Neural cell (in vitro differentiated cells): ENCODE measurements around the gene ERC2.

Experiments used
- CTCF ChIP-seq: fragments of 450-650 bp; IDR thresholded peaks from 2 replicates; pipeline ENCODE4 v1.5.1; 2014; ENCODE audit warnings: antibody characterized with exemption, mild to moderate bottlenecking, moderate library complexity; ENCODE audit not compliant: poor library complexity, severe bottlenecking
- EZH2 ChIP-seq: fragments of 200-600, 300-800 bp; shearing (Covaris generic), sonication (generic); IDR thresholded peaks from 2 replicates; pipeline ENCODE4 v1.6.1; 2014; ENCODE audit warnings: antibody characterized with exemption, low read length, borderline replicate concordance, mild to moderate bottlenecking; ENCODE audit not compliant: insufficient read depth, poor library complexity, severe bottlenecking
- MXI1 ChIP-seq: fragments of 450-650 bp; conservative IDR thresholded peaks from 2 replicates; pipeline ENCODE4 v1.6.1; 2014; ENCODE audit warnings: antibody characterized with exemption, mild to moderate bottlenecking; ENCODE audit not compliant: poor library complexity, severe bottlenecking
- POLR2AphosphoS5 ChIP-seq: IDR thresholded peaks from 2 replicates; pipeline ENCODE4 v1.6.1; 2012
- RAD21 ChIP-seq: fragments of 450-650 bp; conservative IDR thresholded peaks from 2 replicates; pipeline ENCODE4 v1.6.1; 2014; ENCODE audit warnings: antibody characterized with exemption, mild to moderate bottlenecking, moderate library complexity
- TAF1 ChIP-seq: IDR thresholded peaks from 2 replicates; pipeline ENCODE4 v1.6.1; 2012; ENCODE audit warnings: low read depth

GRCh38 chr3:55516392-55517030, 951.8 kb downstream of the ERC2 start:
- no peak for TF ChIP-seq CTCF
- no peak for TF ChIP-seq POLR2AphosphoS5
- TF ChIP-seq EZH2: no peak
- no peak for TF ChIP-seq MXI1
- no peak for TF ChIP-seq TAF1
- TF ChIP-seq RAD21: no peak
